Activated gamma-delta T cell treated with Interleukin-2 at 50 U/mL for 16 hours (primary cell): Measurements from ENCODE around the gene DRAXIN.

Source experiments
- DNase-seq: peaks from one replicate; pipeline ENCODE4 v3.0.0-alpha.2; 2020

The DRAXIN gene

GRCh38 chr1:11691302-11691914 lies at the start of gene DRAXIN:
Gene DRAXIN (plus strand): TSS chr1:11691710. CDS start chr1:11706259, 14,549 bp downstream.
- no peak for DNase-seq

DNA sequence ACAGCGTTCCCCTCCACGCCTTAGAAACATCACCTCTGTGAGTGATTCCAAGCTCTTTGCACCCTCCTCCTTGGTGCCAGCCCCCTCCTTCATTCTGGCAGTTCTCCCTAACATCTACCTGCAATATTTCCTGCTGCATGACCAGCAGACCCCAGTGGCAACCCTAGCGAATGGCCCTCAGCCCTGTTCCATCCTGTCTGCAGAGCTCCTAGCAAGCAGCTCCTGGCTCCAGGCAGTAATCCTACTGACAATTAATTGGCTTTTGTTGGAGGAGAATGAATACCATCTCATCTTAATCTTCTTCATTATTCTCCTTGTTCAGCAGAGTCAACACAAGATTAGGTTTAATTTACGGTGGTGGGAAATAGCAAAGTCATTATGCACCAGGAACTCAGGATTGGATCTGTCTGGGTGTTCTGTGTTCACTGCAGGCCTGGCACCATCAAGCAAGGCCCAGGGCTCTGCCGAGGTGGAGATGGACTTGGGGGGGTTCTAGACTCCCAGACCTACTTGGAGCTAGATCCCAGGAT lies 49.7 kb upstream of the DRAXIN start:
- DNase-seq, result no peak

- peak; percentile 68 for DNase-seq
Observed at GRCh38 chr1:11642418-11643017, 49.0 kb upstream of the DRAXIN start.

GRCh38 chr1:11643782-11644181 lies 47.7 kb upstream of the DRAXIN start:
- DNase-seq, result no peak

- DNase-seq, result no peak
Observed at GRCh38 chr1:11645270-11645669, 46.2 kb upstream of the DRAXIN start.

DNA sequence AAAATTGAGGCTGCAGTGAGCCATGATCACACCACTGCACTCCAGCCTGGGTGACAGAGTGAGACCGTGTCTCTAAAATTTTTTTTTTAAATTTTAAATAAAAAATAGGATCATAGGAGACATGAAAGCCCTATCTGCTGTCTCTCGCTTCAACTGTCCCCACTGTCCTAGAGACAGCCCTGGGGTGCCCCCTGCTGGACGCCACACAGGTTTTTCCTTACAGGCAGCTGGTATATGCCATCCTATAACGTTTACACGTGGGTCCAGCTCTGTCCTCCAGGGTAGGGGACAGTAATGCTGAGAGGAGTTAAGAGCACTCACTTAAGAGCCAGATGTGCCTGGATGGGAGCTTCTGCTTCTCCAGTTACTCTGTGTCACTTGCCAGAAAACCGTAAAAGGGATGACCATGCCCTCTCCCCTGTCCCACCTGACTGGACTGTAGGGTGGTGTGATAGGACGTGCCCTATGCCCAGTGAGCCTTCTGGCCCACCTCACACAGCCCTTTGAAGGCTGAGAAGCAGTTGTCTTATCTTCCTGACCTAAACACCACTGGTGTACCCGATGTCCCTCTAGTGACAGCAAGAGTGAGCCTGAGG lies 45.7 kb upstream of the DRAXIN start:
- peak; percentile 79 for DNase-seq

DNA sequence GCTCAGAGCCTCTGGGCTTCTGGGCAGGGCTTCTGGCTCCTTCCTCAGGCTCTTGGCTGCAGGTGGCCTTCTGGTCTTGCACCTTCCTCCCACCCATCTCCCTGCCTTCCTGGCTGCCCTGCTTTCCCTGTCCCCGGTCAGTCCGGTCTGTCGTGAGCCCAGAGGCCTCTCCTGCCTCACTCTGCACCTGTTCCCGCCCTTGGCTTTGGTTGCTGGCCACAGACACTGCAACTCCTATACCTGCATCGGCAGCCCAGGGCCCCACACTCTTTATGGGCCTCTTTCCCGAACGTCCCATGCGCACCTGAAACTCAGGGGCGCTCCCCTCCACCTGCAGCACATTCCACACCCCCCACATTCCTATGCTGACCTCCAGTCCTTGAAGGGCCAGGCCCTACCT lies 45.2 kb upstream of the DRAXIN start:
- no peak for DNase-seq

- no peak for DNase-seq
Observed at GRCh38 chr1:11647333-11647732, 44.2 kb upstream of the DRAXIN start.

- DNase-seq, result no peak
Observed at GRCh38 chr1:11648039-11648438, 43.5 kb upstream of the DRAXIN start.

- no peak for DNase-seq
Observed at GRCh38 chr1:11648732-11649158, 42.8 kb upstream of the DRAXIN start.

DNA sequence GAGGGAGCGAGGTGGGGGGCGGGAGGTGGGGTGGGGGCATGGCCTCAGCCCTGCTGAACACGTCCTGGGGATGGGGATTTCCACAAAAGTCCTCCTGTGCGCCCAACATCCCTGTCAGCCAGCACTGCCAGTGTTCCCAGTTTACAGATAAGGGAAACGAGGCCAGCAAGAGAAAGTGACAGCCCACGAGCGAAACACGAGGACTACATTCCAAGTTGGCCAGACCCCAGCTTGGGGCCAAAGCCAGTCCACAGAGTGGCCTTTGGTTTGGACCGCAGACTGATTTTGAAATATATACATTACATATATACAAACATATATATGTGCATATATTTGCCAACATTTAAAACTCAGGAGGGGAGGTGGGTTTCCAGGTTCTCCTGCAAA lies 42.3 kb upstream of the DRAXIN start:
- DNase-seq, result no peak

- DNase-seq, result no peak
Observed at GRCh38 chr1:11649624-11650330, 41.7 kb upstream of the DRAXIN start.

- DNase-seq, result peak; percentile 79
Observed at GRCh38 chr1:11650331-11650991, 41.0 kb upstream of the DRAXIN start.

GRCh38 chr1:11651017-11651416 lies 40.5 kb upstream of the DRAXIN start:
- no peak for DNase-seq

DNA sequence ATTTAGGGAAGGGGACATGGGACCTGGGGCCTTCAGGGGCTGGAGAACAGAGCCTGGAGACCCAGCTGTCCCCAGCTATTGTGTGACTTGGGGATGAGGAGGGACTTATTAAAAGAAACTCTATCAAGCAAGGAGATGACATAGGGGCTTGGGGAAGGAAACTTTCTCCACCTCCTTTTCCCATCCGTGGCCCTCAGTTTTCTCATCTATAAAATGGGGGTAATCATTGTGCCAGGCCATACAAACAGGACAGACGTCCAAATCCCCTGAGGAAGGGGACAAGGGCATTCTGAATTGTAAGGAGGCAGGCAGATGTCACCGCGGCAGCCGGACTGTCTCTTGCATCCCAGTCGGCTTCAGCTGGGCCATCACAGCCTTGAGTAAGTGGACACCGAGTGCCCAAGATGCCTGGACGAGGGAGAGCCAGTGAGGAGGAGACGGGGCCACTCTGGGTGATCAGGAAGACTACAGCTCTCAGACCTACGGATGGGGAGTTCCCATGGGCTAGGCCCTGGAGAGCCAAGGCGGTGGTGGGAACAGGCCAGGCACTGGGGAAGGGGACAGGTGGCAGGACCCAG lies 39.2 kb upstream of the DRAXIN start:
- no peak for DNase-seq

GRCh38 chr1:11653101-11653860 lies 38.2 kb upstream of the DRAXIN start:
- no peak for DNase-seq

- DNase-seq, result no peak
Observed at GRCh38 chr1:11653861-11654136, 37.7 kb upstream of the DRAXIN start.

DNA sequence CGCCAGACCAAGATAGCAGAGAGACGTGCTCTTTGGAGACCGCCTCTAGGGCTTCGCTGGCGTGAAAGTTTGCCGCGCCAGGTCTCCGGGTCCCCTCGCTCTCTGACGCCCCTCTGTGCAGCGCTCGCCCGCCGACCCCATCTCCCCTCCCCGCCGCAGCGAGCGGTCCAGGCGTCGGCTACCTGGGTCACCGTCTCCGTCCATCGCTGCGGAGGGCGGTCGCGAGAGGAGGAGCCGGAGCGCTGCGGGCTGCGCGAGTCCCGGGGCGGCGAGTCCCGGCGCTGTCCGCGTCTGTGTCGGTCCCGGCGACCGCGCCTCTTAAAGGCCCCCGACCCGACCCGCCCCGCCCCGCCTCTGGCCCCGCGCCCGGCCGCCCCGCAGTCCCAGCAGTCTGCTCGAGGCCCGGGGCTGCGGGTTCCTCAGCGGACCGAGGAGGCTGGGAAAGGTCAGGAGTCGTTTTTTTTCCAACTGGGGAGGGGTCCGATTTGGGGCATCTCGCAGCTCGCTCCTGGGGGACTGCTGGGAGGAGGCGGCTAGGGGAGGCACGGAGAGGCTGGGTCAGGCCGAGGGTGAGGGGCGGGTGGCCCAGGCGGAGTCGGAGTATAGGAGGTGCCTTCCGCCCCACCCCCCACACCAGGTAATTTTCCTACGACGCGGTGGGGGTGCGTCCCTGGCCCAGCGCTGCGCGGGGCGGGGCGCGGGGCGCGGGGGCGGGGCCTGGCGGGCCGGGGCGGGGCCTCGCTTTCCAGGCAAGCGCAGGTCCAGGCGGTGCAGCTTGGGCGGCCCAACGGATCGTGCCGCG lies 37.2 kb upstream of the DRAXIN start, which contains the start of the genes FBXO2 and FBXO44:
Gene FBXO2, minus strand, starts transcription at position 293 of the 802 bp plus-strand sequence. Its CDS starts 89 bp downstream, at position 204.
Gene FBXO44, plus strand, starts transcription at position 741 of the 802 bp plus-strand sequence. CDS start 959 bp downstream, outside the sequence.
- peak; percentile 50 for DNase-seq

GRCh38 chr1:11654939-11655808 lies 36.3 kb upstream of the DRAXIN start:
- no peak for DNase-seq

DNA sequence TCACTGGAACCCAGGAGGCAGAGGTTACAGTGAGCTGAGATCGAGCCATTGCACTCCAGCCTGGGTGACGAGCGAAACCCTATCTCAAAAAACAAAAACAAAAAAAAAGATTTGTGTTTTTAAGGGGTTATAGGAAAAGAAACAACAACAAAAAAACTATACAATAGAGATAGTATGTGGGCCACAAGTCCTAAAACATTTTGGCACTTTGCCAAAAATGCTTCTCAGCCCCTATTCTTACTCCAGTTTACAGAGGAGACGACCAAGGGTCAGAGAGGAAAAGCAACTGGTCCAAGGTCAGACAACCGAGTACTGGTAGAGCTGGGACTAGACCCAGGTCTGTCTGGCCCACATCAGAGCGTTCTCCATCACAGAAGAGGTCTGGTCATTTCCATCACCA lies 33.9 kb upstream of the DRAXIN start:
- no peak for DNase-seq
